Common myeloid progenitor, CD34-positive (primary cell): ENCODE results near the gene PRKN.

ENCODE experiments used
- CTCF ChIA-PET: fragments of 350-600 bp; sonication (Branson Sonifier 250); formaldehyde crosslinking; loops from one replicate; lab custom pipeline; 2021; ENCODE audit warnings: antibody characterized with exemption; lab: Charles Lee
- POLR2A ChIA-PET: fragments of 350-600 bp; sonication (Branson Sonifier 250); formaldehyde crosslinking; loops from one replicate; lab custom pipeline; 2021; ENCODE audit warnings: antibody characterized with exemption; lab: Charles Lee
- DNase-seq, 3 donors: peaks; one replicate each; pipeline versions ENCODE4 v3.0.0 to v3.0.0-alpha.2; 2013
- H3K27ac ChIP-seq, 2 experiments: 1 replicate in 1 of 2; 2 replicates in 1 of 2; pipeline ENCODE4 v1.7.0; 2013; ENCODE audit warnings: inconsistent platforms in 2 of 2, low read length in 2 of 2, mild to moderate bottlenecking in 2 of 2, low read depth in 1 of 2, moderate library complexity in 1 of 2; ENCODE audit not compliant: severe bottlenecking in 2 of 2, insufficient read depth in 1 of 2, poor library complexity in 1 of 2
- H3K27me3 ChIP-seq, 5 experiments: replicated peaks in 2 of 5; 1 replicate in 3 of 5; 2 replicates in 2 of 5; pipeline versions ENCODE4 v1.6.1 to v1.7.0; 2013; ENCODE audit warnings: low read length in 4 of 5, mild to moderate bottlenecking in 2 of 5, moderate library complexity in 2 of 5, inconsistent platforms in 1 of 5; ENCODE audit not compliant: insufficient read depth in 5 of 5, control insufficient read depth in 4 of 5
- H3K36me3 ChIP-seq, 4 experiments: 1 replicate in 2 of 4; 2 replicates in 2 of 4; pipeline versions ENCODE4 v1.6.1 to v1.7.0; 2013; ENCODE audit warnings: low read length in 3 of 4, control low read depth in 1 of 4, mild to moderate bottlenecking in 1 of 4; ENCODE audit not compliant: control insufficient read depth in 4 of 4, insufficient read depth in 4 of 4
- H3K4me1 ChIP-seq, 4 experiments: 1 replicate in 3 of 4; 2 replicates in 1 of 4; pipeline versions ENCODE4 v1.6.1 to v1.7.1; 2013; ENCODE audit warnings: low read length in 3 of 4, mild to moderate bottlenecking in 3 of 4, control low read depth in 1 of 4, inconsistent platforms in 1 of 4, moderate library complexity in 1 of 4; ENCODE audit not compliant: control insufficient read depth in 4 of 4, insufficient read depth in 4 of 4; ENCODE audit errors: control extremely low read depth in 1 of 4
- H3K4me3 ChIP-seq, 7 experiments: 1 replicate in 4 of 7; 2 replicates in 3 of 7; pipeline versions ENCODE4 v1.5.1 to v1.7.0; 2013; ENCODE audit warnings: mild to moderate bottlenecking in 7 of 7, low read length in 6 of 7, moderate library complexity in 6 of 7, inconsistent platforms in 2 of 7, low read depth in 2 of 7, control low read depth in 1 of 7; ENCODE audit not compliant: insufficient read depth in 4 of 7, control insufficient read depth in 1 of 7; ENCODE audit errors: extremely low read depth in 1 of 7
- H3K9me3 ChIP-seq, 5 experiments: 1 replicate in 4 of 5; 2 replicates in 1 of 5; pipeline versions ENCODE4 v1.6.1 to v1.7.1; 2013; ENCODE audit warnings: low read length in 4 of 5, mild to moderate bottlenecking in 2 of 5, inconsistent platforms in 1 of 5, low read depth in 1 of 5, moderate library complexity in 1 of 5; ENCODE audit not compliant: control insufficient read depth in 4 of 5, insufficient read depth in 2 of 5; ENCODE audit errors: control extremely low read depth in 1 of 5
- WGBS: methylation state at CpG from one replicate; pipeline ENCODE4 v1.1.5; 2013; ENCODE audit not compliant: insufficient coverage; 5-methylcytosine and 5-hydroxymethylcytosine counted together

Gene PRKN

DNA sequence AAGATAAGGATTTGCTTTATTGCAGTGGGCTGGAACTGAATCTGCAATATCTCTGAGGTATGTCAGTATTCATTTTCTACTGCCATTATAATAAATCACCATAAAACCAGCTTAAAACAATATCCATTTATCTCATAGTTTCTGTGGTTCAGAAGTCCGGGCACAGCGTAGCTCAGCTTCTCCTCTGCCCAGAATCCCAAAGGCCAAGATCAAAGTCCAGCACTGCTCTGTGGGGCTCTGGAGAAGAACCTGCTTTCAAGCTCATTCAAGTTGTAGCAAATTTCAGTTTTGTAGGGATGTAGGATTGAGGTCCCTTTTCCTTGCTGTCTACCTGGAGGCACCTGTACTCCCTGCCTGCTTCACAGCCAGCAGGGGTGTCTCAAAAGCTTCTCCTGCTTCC lies 1113.9 kb downstream of the PRKN start:
- WGBS, result 100% methylated on average over 2 of the region's 2 CpGs
- POLR2A ChIA-PET, result no interaction called here
- Histone ChIP-seq H3K36me3 (no peaks in the 10 kb centered on the region), H3K9me3 (peaks cover 0 to 5% (median 0%) of the 10 kb centered on the region in 5 experiments), H3K27ac (no peak overlapping the region), H3K4me3 (no peak overlapping the region), H3K27me3 (peaks cover 0 to 2% (median 0%) of the 10 kb centered on the region in 5 experiments), H3K4me1 (no peaks in the 10 kb centered on the region)
- CTCF ChIA-PET, result no interaction called here
- no peak for DNase-seq

DNA sequence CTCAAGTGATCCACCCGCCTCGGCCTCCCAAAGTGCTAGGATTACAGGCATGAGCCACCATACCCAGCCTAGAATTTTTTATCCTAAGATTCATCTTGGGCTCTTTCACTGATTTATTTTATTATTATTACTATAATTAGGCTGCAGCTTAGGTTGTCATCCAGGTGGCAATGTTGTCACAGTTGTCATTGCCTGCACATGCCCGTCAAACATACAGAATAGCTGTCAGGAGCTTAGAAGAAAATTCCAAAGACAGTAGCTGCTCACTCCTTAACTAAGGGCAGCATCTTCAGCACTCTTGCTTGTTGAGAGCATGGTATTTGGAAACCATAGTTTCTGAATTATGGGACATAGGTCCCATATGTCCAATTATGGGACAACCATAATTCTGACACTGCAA lies 1118.8 kb downstream of the PRKN start:
- Histone ChIP-seq H3K4me1 (no peaks in the 10 kb centered on the region), H3K36me3 (no peaks in the 10 kb centered on the region), H3K4me3 (no peak overlapping the region), H3K9me3 (peaks cover 0 to 7% (median 0%) of the 10 kb centered on the region in 5 experiments), H3K27ac (no peak overlapping the region), H3K27me3 (no peaks in the 10 kb centered on the region)
- POLR2A ChIA-PET, result no interaction called here
- CTCF ChIA-PET, result no interaction called here
- no peak for DNase-seq
- WGBS, result 100% methylated on average over 1 of the region's 3 CpGs

- no peak overlapping the region for H3K27ac ChIP-seq
- no peak for DNase-seq
- H3K4me1 ChIP-seq, result no peaks in the 10 kb centered on the region
- no peaks in the 10 kb centered on the region for H3K36me3 ChIP-seq
- no peak overlapping the region for H3K4me3 ChIP-seq
- WGBS, result 86% methylated on average over 1 of the region's 6 CpGs
- peaks cover 0 to 7% (median 0%) of the 10 kb centered on the region in 5 experiments for H3K9me3 ChIP-seq
- H3K27me3 ChIP-seq, result no peaks in the 10 kb centered on the region
- CTCF ChIA-PET, result no interaction called here
- POLR2A ChIA-PET, result no interaction called here
Measured at GRCh38 chr6:161607696-161608297, 1119.8 kb downstream of the PRKN start.

- peaks cover 0 to 7% (median 0%) of the 10 kb centered on the region in 5 experiments for H3K9me3 ChIP-seq
- no peaks in the 10 kb centered on the region for H3K36me3 ChIP-seq
- H3K4me3 ChIP-seq, result no peak overlapping the region
- no CpG with 5 or more reads among the region's 1 CpG for WGBS
- POLR2A ChIA-PET, result no interaction called here
- H3K27ac ChIP-seq, result no peak overlapping the region
- H3K4me1 ChIP-seq, result no peaks in the 10 kb centered on the region
- H3K27me3 ChIP-seq, result no peaks in the 10 kb centered on the region
- CTCF ChIA-PET, result no interaction called here
- no peak for DNase-seq
Measured at GRCh38 chr6:161602359-161602758, 1125.2 kb downstream of the PRKN start.

GRCh38 chr6:161598896-161599295 lies 1128.7 kb downstream of the PRKN start:
- CTCF ChIA-PET, result no interaction called here
- POLR2A ChIA-PET, result interaction anchor here (0.6 kb wide), 1 partner anchor 20 kb away, joined by 4 read pairs; no protein-coding TSS in a partner anchor
- Histone ChIP-seq H3K27me3 (no peaks in the 10 kb centered on the region), H3K36me3 (no peaks in the 10 kb centered on the region), H3K9me3 (peaks cover 0 to 5% (median 0%) of the 10 kb centered on the region in 5 experiments), H3K4me3 (no peak overlapping the region), H3K4me1 (no peaks in the 10 kb centered on the region), H3K27ac (no peak overlapping the region)
- WGBS, result 97% methylated on average over 2 of the region's 2 CpGs
- no peak for DNase-seq

- no peaks in the 10 kb centered on the region for H3K36me3 ChIP-seq
- no peak overlapping the region for H3K4me3 ChIP-seq
- peaks cover 0 to 3% (median 0%) of the 10 kb centered on the region in 5 experiments for H3K9me3 ChIP-seq
- no peak overlapping the region for H3K27ac ChIP-seq
- no peak for DNase-seq
- ChIA-PET CTCF (interaction anchor here (0.5 kb wide), 1 partner anchor 561 kb away, joined by 3 read pairs; no protein-coding TSS in a partner anchor), POLR2A (no interaction called here)
- H3K27me3 ChIP-seq, result no peaks in the 10 kb centered on the region
- WGBS, result 98% methylated on average over 6 of the region's 7 CpGs
- H3K4me1 ChIP-seq, result no peaks in the 10 kb centered on the region
Measured at GRCh38 chr6:161596807-161597520, 1130.6 kb downstream of the PRKN start.

- Histone ChIP-seq H3K36me3 (no peaks in the 10 kb centered on the region), H3K27me3 (no peaks in the 10 kb centered on the region), H3K4me1 (no peaks in the 10 kb centered on the region), H3K27ac (no peak overlapping the region), H3K4me3 (no peak overlapping the region), H3K9me3 (no peaks in the 10 kb centered on the region)
- no CpG with 5 or more reads among the region's 1 CpG for WGBS
- POLR2A ChIA-PET, result no interaction called here
- DNase-seq, result no peak
- CTCF ChIA-PET, result no interaction called here
Measured at GRCh38 chr6:161594412-161594811, 1133.2 kb downstream of the PRKN start.
